Gastroesophageal sphincter (tissue), 4 donors: ENCODE data around the gene CBFB. TPM values are rescaled to one million over a fixed set of nuclear protein-coding genes. Genes with fewer than 3 reads are reported as not detected.

Source experiments
- ATAC-seq: fragments of 150-250 bp; one replicate; pipeline ENCODE4 v1.9.1; 2016; ENCODE audit warnings: mild to moderate bottlenecking, moderate library complexity
- H3K27ac ChIP-seq, 4 donors: fragments of 200-600 bp; sonication (generic) in 3 of 4; 1 replicate in 3 of 4; 2 replicates in 1 of 4; pipeline ENCODE4 v1.5.1; 2016 to 2019
- H3K27me3 ChIP-seq: fragments of 200-600 bp; sonication (generic); one replicate; pipeline ENCODE4 v1.5.1; 2019
- H3K36me3 ChIP-seq, 2 donors: fragments of 200-600 bp; sonication (generic); one replicate each; pipeline ENCODE4 v1.5.1; 2019; ENCODE audit warnings: control low read depth in 1 of 2
- H3K4me1 ChIP-seq, 3 donors: fragments of 200-600 bp; sonication (generic); 1 replicate in 2 of 3; 2 replicates in 1 of 3; pipeline ENCODE4 v1.5.1; 2016 to 2019; ENCODE audit warnings: control low read depth in 2 of 3
- H3K4me3 ChIP-seq, 2 donors: fragments of 200-600 bp; sonication (generic); one replicate each; pipeline ENCODE4 v1.5.1; 2019; ENCODE audit warnings: mild to moderate bottlenecking in 1 of 2, moderate library complexity in 1 of 2
- H3K9me3 ChIP-seq, 3 donors: fragments of 200-600 bp; sonication (generic); one replicate each; pipeline ENCODE4 v1.5.1; 2017 to 2019; ENCODE audit warnings: control low read depth in 2 of 3
- CTCF ChIP-seq, 4 experiments: fragments of 200-600 bp in 2 of 4; fragments of 450-650 bp in 2 of 4; sonication (generic) in 1 of 4; IDR thresholded peaks; one replicate each; pipeline ENCODE4 v1.5.1; 2017 to 2019; ENCODE audit warnings: antibody characterized with exemption in 4 of 4, mild to moderate bottlenecking in 2 of 4, moderate library complexity in 2 of 4
- EP300 ChIP-seq: sonication (generic); formaldehyde crosslinking; IDR thresholded peaks from one replicate; pipeline ENCODE4 v1.6.1; 2017; ENCODE audit warnings: antibody characterized with exemption, mild to moderate bottlenecking
- POLR2A ChIP-seq, 2 donors: fragments of 450-650 bp; IDR thresholded peaks; one replicate each; pipeline ENCODE4 v1.6.1; 2017; ENCODE audit warnings: antibody characterized with exemption in 2 of 2, mild to moderate bottlenecking in 2 of 2, moderate library complexity in 1 of 2
- POLR2AphosphoS5 ChIP-seq: sonication (generic); formaldehyde crosslinking; IDR thresholded peaks from one replicate; pipeline ENCODE4 v1.6.1; 2017; ENCODE audit warnings: antibody characterized with exemption
- WGBS, 2 donors: methylation state at CpG; one replicate each; pipeline ENCODE4 v1.1.5; 2018; ENCODE audit warnings: low coverage in 1 of 2; 5-methylcytosine and 5-hydroxymethylcytosine counted together
- total RNA-seq, 4 donors: library from RNA; depleted of rRNA; stranded (reverse); fragments of >200 nt; gene quantifications; one replicate each; pipeline ENCODE4 v1.1.0, GENCODE V29; 2016

CBFB gene
- total RNA-seq, 4 donors from 2014 or later: 26.5 to 39.3 (median 27.5) TPM

GRCh38 chr16:67142342-67142741 lies 113.4 kb downstream of the CBFB start:
- ATAC-seq: no peak
- no peaks in the 10 kb centered on the region for H3K4me1 ChIP-seq
- TF ChIP-seq EP300 (no peak), CTCF (IDR thresholded peaks at IDR 0.05) (no peak), POLR2A (IDR thresholded peaks at IDR 0.05) (no peak), POLR2AphosphoS5 (no peak)
- H3K27ac ChIP-seq: no peak overlapping the region
- no peak overlapping the region for H3K4me3 ChIP-seq
- H3K9me3 ChIP-seq: no peaks in the 10 kb centered on the region
- peaks cover 0 to 100% of the 10 kb centered on the region in 2 donors for H3K36me3 ChIP-seq
- no peaks in the 10 kb centered on the region for H3K27me3 ChIP-seq
- WGBS, 2 donors: no CpG with 5 or more reads among the region's 9 CpGs

- WGBS, 2 donors: 100% methylated on average over 2 of the region's 2 CpGs; no CpG with 5 or more reads in 1 of the 2 donors
- Histone ChIP-seq H3K9me3 (no peaks in the 10 kb centered on the region), H3K27me3 (no peaks in the 10 kb centered on the region), H3K36me3 (peaks cover 0 to 97% of the 10 kb centered on the region in 2 donors), H3K4me3 (no peak overlapping the region), H3K27ac (no peak overlapping the region), H3K4me1 (peaks cover 0 to 13% (median 0%) of the 10 kb centered on the region in 3 donors)
- TF ChIP-seq POLR2A (IDR thresholded peaks at IDR 0.05): no peak
- no peak for TF ChIP-seq CTCF (IDR thresholded peaks at IDR 0.05)
- no peak for TF ChIP-seq EP300
- no peak for TF ChIP-seq POLR2AphosphoS5
- ATAC-seq: no peak
These were observed 116.0 kb downstream of the CBFB start for GRCh38 chr16:67144943-67145342.

GRCh38 chr16:67145746-67146145 lies 116.8 kb downstream of the CBFB start:
- no peak for ATAC-seq
- H3K27me3 ChIP-seq: no peaks in the 10 kb centered on the region
- H3K36me3 ChIP-seq: peaks cover 0 to 89% of the 10 kb centered on the region in 2 donors
- no peak for TF ChIP-seq EP300
- TF ChIP-seq POLR2AphosphoS5: no peak
- no peak for TF ChIP-seq CTCF (IDR thresholded peaks at IDR 0.05)
- TF ChIP-seq POLR2A (IDR thresholded peaks at IDR 0.05): no peak
- H3K4me1 ChIP-seq: peaks cover 0 to 21% (median 5%) of the 10 kb centered on the region in 3 donors
- 90 to 93% methylated on average over 2 of the region's 2 CpGs for WGBS, 2 donors
- H3K27ac ChIP-seq: no peak overlapping the region
- no peak overlapping the region for H3K4me3 ChIP-seq
- H3K9me3 ChIP-seq: no peaks in the 10 kb centered on the region

GRCh38 chr16:67146523-67147357 lies 117.8 kb downstream of the CBFB start:
- Histone ChIP-seq H3K36me3 (peaks cover 0 to 79% of the 10 kb centered on the region in 2 donors), H3K4me1 (peaks cover 0 to 31% (median 10%) of the 10 kb centered on the region in 3 donors), H3K27me3 (no peaks in the 10 kb centered on the region), H3K27ac (no peak overlapping the region), H3K9me3 (no peaks in the 10 kb centered on the region), H3K4me3 (no peak overlapping the region)
- TF ChIP-seq EP300 (no peak), CTCF (IDR thresholded peaks at IDR 0.05) (no peak), POLR2A (IDR thresholded peaks at IDR 0.05) (no peak), POLR2AphosphoS5 (no peak)
- WGBS, 2 donors: 66 to 87% methylated on average over 2 to 6 of the region's 7 CpGs
- no peak for ATAC-seq
